HG03095 (cell line): ENCODE data around the gene PCNT.

Experiments
- ATAC-seq: cut with Tn5 transposase; IDR thresholded peaks from one replicate; pipeline ENCODE4 v1.9.1; 2021; ENCODE audit warnings: moderate library complexity; ENCODE audit not compliant: unreplicated experiment

PCNT gene

DNA sequence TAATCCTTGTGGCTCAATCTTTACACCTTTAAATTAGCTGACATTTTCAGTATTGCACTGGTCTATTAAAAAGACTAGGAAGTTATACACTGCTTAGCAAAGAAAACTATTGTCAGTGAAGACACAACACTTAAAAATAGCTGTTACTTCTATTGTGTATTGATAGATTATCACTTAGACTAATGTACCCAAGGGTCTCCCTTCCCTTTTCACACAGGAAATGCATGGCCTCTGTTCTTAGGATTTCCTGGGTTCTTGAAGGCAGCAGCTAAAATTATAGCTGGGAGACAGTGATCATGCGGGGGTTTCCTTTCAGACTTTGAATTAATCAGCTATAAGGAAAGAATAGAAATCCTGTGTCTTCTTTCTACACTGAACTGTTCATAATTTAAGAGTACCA, 147.6 kb downstream of the PCNT start:
- ATAC-seq = no peak

DNA sequence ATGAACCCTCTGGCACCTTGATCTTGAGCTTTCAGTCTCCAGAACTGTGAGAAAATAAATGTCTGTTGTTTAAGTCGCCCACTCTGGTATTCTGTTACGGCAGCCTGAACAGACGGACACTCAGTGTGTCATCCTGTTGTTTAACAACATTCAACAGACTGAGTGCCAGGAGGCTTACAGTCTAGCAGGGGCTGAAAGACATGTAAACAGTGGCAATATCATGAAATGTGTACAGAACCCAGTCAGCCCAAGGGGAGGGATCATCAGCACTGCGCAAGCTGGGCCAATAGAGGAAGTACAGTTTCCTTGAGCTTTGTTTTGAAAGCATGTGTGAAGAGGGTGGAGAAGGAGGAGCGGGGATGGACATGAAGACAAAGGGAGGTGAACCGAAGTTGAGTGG, 148.3 kb downstream of the PCNT start:
- no peak for ATAC-seq

DNA sequence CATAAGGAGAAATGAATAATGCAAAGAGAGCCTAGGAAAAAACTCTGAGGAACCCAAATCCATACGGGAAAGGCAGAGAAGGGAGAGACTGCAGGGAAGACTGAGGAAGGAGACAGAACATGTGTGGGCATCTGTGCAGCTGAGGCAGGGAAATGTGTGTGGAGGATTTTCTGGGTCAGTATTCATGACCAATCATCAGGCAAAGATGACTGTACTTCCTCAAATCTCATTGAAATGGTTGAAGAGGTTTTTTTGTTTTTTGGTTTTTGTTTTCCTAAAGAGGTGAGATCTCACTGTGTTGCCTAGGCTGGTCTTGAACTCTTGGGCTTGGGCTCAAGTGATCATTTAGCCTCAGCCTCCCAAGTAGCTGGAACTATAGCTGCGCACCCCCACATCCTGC, 150.4 kb downstream of the PCNT start:
- ATAC-seq = no peak

DNA sequence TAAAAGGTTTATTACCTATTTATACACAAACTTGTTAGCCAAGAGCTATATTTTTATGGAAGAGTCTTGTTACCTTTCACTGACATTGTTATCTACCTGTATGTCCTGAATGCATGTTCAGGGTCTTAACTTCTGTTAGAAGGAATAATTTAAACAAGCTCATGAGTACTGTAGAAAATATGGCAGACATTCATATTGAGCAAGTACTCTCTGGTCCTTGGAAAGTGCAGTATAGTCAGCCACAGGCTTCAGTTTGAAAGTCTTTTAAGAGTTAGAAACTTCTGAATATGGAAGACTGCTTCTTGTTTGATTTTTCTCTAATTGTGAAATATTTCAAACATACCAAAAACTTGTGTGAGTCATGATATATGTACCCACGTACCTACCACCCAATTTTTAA, 151.3 kb downstream of the PCNT start:
- ATAC-seq = no peak

DNA sequence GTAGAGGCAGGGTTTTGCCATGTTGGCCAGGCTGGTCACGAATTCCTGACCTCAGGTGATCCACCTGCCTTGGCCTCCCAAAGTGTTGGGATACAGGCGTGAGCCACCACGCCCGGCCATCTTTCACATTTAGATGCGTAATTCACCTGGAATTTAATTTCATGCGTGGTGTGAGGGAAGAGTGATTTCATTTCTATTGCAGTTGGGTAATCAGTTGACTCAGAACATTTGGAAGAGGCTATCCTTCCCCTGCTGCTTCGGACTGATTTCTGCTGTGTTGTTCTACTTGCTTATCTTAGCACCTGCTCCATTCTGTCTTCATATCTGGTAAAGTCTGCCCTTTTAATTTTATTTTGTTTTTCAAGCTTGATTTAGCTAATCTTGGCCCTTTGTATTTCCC, 153.8 kb downstream of the PCNT start:
- ATAC-seq = no peak

DNA sequence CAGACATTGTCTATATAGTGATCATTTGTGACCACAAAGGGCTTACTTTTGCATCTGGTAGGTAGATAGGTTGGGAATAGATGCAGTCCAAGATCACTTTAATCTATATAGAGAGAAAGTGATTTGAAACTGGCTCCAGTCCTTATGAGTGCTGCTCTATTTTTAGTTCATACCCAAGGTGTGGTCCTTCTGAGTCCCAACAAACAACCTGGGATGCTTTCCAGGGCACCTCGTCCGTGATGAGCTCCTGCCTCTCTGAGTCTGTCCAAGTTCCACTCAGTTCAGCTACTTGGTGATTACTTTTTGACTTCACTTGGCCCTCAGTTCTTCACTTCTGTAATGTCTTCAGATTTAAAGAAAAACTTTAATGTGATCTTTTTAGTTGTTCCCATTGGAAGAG, 155.0 kb downstream of the PCNT start:
- ATAC-seq = no peak

DNA sequence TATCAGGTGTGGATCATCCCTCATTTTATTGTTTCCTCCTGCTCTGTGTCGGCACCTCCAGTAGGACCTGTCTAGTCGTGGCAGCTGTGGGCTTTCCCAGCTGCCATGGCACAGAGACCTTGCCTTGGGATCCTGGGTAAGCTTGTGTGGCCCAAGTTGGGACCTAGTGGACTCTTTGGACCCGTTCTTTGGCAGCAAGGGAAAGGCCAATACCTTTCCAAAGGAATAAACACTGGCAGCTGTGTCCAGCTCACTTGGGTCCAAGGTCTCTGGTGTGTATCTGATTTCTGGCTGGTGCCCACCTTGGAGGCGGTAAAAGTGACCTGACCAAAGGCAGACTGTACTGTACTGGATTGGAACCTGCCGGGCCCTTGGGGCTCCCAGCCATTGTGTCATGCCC, 156.5 kb downstream of the PCNT start:
- no peak for ATAC-seq

DNA sequence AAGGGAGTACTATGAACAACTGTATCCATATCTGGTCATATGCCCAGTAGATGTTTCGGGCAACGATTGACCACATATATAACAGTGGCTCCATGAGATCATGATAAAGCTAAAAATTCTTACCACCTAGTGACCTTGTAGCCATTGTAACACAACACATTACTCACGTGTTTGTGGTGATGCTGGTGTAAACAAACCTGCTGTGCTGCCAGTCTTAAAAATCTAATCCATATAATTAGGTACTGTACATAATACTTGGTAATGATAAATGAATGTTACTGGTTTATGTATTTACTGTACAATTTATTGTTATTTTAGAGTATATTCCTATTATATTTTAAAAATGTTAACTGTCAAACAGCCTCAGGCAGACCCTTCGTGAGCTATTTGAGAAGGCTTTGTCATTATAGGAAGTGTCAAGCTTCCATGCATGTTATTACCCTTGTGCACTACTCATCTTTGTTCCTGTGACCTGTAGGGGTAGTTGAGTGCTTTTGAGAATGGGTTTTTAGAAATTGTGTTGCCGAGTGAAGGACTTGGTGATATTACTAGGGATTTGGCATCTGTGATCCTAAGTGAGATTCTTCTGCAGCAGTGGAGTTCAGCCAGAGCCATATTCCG, 158.4 kb downstream of the PCNT start:
- no peak for ATAC-seq

DNA sequence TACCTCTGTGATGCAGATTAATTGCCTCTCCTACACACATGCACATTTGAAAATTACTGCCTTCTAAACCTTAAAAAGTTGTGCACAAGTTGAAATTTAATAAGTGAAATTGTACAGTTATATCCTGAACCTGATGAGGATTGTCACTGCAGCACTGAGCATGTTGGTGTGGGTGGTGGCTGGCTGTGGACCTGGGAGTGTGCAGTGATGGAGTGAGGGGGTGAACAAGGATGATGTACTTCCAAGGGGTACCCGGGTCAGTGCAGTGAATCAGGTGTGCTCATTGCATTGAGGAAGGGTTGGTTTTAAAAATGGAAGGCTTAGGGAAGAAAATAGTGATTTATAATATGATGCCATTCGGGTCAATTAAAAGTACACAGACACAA, 158.9 kb downstream of the PCNT start:
- no peak for ATAC-seq

DNA sequence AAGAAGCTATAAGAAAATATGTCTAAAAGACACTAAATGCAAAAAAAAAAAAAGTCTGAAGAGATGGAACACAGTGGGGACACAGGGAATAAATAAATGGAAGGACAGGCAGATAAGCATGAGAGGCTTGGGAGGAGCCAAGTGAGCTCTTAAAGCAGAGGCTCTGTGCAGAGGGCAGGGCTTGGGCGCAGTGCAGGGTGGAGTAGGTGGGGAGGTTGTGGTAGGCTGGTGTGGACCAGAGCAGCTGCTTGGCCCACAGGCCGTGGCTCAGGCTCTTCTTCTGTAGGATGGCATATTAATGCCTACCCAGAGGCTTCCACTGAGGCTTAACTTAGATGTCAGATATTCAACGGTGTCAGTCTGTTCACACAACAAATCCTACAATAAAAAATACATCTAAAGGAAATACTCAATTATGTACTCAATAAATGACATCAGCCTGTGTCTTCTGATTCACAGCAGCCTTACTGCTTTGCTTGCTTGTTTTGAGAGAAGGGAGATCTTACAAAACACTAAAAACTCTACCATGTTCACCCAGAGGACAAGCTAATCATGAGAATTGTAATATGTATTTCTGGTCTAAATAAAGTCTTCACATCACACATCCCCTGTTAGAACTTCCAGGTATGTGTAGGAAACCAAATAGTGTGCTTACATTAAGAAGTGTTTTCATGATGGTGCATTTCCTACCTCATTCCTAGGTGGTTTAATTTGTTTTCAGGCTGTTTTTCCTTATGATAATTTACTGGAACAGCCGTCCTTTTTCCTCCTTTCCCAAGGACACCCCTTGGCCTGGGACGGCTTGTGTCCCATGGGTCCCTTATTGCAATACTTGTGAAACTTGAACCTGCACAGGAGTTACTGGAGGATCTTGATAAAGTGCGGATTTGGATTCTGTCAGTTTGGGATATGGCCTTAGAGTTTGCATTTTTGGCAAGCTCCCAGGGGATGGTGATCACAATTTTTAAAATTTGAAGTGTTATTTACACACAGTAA, 159.6 kb downstream of the PCNT start:
- no peak for ATAC-seq

DNA sequence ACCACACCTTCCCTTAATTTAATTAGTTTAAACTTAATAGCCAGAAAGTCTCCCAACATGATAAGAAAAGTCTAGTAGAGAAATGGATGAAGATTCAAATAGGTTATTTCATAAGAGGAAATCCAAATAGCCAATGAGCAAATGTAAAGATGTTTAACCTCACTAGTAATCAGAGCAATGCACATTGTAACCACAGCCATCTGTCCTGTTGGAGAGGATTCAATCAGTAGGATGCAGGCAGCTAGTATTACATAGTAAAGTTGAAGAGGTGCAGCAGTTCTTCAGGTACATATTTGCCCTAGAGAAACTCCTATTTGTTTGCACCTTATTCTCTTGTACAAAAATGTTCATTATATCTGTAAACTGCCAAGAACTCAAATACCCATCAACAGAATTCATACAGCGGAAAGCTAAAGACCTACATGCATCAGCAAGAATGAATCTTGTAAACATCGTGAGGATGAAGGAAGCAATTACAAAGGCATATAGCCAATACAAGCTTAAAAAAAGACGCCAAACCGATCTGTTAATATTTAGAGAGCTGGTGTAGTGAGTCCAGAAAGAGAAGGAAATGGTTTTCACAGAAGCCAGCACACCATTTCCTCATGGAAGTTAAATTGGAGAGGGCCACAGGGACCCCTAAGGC, 162.6 kb downstream of the PCNT start:
- no peak for ATAC-seq

DNA sequence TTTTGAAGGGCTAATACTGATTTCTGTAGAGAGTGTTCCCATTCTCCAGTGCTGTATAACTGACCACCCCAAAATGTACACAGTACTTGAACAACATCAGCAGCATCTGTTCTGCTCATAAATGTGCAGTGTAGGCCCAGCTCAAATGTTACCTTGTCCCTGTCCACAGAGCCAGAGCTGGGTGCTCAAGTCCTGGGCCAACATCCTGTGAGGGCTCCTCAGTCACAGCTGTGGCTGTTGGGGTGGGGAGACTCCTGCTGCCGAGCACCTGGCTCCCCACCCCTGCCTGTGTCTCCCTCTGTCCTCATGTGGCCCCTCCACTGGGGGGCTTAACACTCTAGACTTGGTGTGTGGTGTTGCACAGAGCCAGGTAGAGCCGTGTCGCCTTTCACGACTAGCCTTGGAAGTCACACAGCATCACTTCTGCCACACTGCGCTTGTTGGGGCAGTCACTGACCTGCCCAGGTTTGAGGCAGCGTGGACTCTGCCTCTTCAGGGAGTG, 165.3 kb downstream of the PCNT start:
- no peak for ATAC-seq

DNA sequence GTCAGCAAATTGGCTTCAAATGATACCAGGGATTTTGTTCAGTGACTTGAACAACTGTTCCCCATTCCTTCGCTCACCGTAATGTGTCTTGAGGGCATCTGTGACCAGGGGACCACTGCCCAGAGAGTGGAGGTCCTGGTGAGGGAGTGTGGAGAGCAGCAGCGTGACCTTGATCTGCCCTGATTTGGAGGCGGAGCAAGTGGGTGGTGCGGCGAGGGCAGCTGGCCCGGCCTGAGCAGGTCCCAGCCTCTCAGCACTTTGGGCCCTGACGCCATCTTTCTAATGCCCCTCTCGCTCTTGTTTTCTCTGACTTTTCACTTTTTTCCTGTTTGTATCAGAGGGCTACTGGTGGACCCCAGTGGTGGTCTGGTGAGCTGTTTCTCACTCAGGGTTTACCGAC, 165.8 kb downstream of the PCNT start:
- no peak for ATAC-seq

DNA sequence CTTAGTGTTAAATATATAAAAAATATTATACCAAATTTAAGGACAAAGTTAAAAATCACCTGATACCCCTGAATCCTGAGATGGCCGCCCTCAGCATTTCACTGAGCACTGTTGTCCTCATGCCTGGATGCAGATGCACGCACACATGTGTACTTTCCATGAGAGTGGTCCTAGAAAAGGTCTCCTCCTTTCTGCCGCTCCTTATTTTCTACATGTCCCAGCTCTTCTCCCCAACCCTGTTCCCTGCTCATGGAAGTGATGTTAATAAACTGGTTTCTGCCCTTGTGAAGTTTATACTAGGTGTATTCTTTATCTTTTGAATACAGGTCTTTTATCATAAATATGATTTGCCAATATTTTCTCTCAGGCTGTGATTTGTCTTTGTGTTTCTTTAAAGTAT, 167.6 kb downstream of the PCNT start:
- ATAC-seq = no peak

DNA sequence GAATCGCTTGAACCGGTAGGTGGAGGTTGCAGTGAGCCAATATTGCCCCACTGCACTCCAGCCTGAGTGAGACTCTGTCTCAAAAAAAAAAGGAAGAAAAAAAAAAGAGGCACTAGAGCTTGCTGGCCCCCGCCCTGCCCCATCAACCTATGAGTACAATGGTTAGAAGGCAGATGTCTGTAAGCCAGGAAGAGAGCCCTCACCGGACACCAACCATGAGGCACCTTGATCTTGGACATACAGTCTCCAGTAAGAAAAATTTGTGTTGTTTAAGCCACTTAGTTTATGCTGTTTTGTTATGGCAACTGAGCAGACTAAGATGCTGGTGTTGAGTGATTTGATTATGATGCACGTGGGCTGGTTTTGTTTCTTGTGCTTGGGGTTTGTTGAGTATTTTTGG, 168.9 kb downstream of the PCNT start:
- no peak for ATAC-seq

DNA sequence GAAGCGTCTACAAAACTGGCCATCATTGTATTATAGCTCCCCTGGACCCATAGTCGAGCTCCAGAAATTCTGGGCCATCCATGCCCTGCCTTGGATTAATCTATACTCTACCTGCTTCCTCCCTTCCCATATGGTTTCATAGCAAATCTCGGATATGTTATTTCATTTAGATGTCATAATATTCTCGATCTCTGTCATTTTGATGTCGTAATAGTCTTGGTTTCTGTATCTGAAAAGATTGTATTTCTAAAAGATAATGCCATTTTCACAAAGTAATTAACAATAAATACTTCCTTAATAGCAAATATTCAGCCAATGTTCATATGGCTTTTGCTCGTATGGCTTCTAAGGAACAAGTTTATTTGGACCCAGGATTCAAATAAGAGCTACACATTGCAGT, 169.9 kb downstream of the PCNT start:
- no peak for ATAC-seq
